Inflammatory macrophage (primary cell): ENCODE data around the gene PLEKHG7.
"Not testable (repeated sequence)": the region's sequence is repeated elsewhere in the genome, so short reads cannot be mapped to it uniquely, and the experiment has no call there.

Experiments
- DNase-seq, 2 donors: peaks; one replicate each; pipeline ENCODE4 v3.0.0-alpha.2; 2020 to 2022

The PLEKHG7 gene

GRCh38 chr12:92717202-92717601 lies 14.4 kb downstream of the PLEKHG7 start:
- DNase-seq = peak; percentile 53 to 66

DNA sequence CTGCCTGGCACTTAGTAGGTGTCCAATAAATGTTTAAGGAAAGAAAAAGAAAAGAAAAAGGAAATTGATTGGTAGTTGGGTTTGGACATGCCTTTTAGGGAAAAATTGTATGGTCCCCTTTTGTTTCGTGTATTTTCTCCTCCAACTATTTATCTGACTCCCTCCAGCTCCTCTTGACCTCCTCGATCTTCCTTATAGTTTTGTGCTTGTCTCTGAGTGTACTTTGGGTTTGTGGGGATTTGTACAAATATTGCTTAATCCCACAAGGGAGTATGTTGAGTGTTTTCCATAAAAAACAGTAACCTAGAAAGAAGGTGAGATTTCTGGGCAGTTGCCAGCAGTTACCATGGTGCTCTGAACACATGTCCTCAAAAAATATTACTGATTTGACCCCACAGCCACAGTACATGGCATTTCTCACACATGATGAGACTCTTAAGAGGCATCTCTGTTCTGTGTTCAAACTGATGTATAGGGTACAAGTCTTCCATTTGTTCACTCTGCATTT lies 15.7 kb downstream of the PLEKHG7 start:
- DNase-seq = no peak

DNA sequence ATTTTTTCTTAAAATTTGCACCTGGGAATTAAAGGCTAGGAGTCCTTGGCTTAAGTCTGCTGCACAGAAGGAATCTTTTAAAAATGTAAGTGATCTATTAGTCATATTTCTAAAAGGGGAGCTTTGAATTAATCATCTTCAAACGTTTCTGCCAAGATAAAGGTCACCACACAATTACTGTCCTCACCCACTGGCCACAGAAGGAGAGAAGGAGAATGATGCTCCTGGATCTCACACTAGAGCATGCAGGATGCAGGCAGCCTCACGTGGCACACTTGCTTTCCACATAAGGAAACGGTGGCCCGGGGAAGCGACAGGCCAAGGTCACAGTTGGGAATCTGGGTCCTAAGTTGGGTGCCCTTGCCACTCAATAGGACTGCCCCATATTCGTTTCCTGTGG lies 16.9 kb downstream of the PLEKHG7 start:
- DNase-seq = no peak

DNA sequence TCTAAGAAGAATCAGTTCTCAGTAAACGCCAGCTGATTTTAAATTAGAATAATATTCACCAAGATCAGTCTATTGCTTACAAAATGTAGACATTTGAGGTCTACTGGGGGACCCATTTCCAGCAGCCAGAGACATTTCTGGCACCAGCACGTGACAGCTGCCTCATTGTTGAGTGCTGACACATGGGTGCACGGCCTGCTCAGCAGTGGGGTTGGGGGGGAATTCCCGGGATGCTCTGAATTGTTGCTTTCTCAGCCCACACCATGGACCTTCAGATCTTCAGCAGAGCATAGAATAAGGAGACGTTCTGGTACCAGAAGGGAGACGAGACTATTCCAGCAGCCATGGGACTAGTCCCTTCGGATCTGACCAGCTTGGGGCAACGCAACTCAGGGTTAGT lies 18.3 kb downstream of the PLEKHG7 start:
- no peak for DNase-seq

- no peak for DNase-seq
Measured at GRCh38 chr12:92721656-92722055, 18.9 kb downstream of the PLEKHG7 start.

GRCh38 chr12:92722897-92723296 lies 20.1 kb downstream of the PLEKHG7 start:
- no peak for DNase-seq

- no peak for DNase-seq
Measured at GRCh38 chr12:92726850-92727249, 24.1 kb downstream of the PLEKHG7 start.

GRCh38 chr12:92729773-92730305 lies 27.1 kb downstream of the PLEKHG7 start:
- DNase-seq = peak; percentile 22 to 57

- no peak for DNase-seq
Measured at GRCh38 chr12:92730758-92731157, 28.0 kb downstream of the PLEKHG7 start.

DNA sequence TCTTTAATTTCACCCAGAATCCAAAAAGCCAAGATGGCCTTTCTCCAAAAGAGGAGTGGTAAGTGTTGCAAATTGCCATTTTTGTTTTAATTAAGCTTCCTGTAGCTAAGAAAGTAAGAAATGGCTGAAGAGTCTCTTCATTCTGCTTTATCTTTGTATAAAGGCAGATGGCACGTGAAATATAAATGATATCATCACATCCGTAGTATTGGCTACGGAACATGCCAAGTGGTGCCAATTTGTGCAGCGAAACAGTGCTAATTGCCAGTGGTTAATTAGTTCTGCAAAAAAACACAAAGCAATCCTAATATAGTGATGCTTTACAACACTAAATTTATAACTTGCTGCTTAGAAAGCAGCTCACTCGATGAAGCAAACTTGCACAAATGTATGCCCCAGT lies 29.4 kb downstream of the PLEKHG7 start:
- DNase-seq = no peak

GRCh38 chr12:92732716-92733115 lies 29.9 kb downstream of the PLEKHG7 start:
- no peak for DNase-seq

- DNase-seq = no peak
Measured at GRCh38 chr12:92733181-92733580, 30.4 kb downstream of the PLEKHG7 start.

GRCh38 chr12:92733661-92734060 lies 30.9 kb downstream of the PLEKHG7 start:
- no peak for DNase-seq

DNA sequence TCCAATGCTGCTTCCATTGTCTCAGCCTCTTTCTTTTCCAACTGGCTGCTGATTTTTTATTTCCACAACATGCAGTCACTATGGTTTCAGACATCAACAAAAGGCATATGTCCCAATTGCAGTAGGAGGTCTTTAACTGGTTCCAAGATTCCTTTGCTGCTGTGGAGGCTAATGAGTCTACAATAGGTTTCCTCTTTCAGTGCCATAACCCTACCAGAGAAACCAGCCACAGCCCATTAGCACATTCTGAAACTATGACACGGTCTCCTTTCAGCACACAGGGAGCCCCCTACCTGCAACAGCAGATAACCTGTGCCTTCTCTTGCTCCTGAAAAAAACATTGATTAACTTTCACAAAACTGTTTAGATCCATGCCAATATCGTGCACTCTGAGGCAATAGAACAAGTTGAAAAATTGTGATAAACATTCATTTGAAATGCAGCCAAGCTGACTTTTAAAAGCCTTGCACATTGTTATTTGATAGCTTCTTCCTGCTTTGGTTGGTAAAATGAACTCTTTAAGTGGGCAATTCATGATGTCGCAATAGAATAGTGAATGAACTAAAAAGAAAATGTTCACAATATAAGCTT lies 32.4 kb downstream of the PLEKHG7 start:
- no peak for DNase-seq

DNA sequence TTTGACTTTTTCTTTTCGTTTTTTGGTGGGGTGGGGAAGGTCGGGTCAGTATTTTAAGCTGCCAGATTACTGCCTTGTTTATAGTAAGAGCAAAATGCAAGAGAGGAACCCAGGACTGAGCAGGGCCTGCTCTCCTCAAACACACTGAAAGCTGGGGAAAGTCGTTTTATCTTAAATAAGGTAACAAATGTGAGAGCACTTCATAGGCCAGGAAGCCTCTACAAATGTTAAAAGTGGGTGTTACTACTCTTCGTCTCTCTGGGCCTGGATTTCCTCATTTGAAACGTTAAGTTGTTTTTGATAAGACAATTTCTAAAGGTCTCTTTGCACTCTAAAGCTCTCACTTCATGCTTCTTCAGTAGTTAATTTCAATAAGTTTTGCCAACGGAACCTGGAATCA lies 33.8 kb downstream of the PLEKHG7 start:
- no peak for DNase-seq

GRCh38 chr12:92737855-92738850 lies 35.4 kb downstream of the PLEKHG7 start:
- no peak for DNase-seq

DNA sequence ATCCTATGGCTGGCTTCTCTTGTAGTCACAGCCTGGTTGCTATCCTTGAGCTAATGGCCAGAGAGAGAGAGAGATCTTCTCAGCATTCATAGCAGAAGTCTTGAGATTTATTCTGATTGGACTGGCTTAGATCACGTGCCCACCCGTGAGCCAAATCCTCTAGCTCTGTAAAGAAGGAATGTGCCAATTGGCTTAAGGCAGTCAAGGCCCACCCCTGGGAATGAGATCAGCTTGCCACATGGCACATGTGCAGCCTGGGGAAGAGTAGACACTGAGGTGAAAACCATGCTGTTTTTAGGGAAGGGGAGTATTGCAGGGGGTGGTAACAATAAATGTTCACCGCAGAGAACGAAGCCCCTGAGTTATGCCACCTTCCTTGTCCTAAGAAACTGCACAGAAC lies 36.3 kb downstream of the PLEKHG7 start:
- DNase-seq = no peak

DNA sequence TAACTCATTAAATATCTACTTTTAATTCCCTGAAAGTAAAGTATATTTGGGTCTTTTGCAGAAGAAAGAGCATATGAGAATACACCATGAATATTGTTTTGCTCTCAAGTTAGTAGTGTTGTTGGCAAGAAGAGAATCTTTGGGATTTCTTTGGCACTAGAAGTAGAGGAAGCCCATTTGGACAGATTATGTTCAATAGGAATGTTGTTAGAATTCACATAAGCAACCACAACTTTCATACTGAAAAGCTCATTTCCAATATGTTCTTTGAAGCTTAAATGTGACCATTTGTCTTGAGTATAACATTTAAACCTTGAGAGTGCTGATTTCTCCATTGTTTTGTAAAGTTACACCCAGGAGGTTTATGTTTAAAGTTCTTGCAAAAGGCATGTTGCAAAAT lies 37.6 kb downstream of the PLEKHG7 start:
- no peak for DNase-seq

- DNase-seq = no peak
Measured at GRCh38 chr12:92743026-92743425, 40.2 kb downstream of the PLEKHG7 start.

GRCh38 chr12:92745856-92746550 lies 43.2 kb downstream of the PLEKHG7 start:
- no peak for DNase-seq

GRCh38 chr12:92747151-92747550 lies 44.4 kb downstream of the PLEKHG7 start:
- DNase-seq = no peak

- DNase-seq = not testable (repeated sequence)
Measured at GRCh38 chr12:92749691-92750090, 46.9 kb downstream of the PLEKHG7 start.
